Measurements from ENCODE around the gene HPCAL1. TPM values are rescaled to one million over a fixed set of nuclear protein-coding genes. Genes with fewer than 3 reads are reported as not detected.

The HPCAL1 gene
- total and polyA plus RNA-seq, 2 experiments from 2014 or later = 8.3 to 25.4 TPM

DNA sequence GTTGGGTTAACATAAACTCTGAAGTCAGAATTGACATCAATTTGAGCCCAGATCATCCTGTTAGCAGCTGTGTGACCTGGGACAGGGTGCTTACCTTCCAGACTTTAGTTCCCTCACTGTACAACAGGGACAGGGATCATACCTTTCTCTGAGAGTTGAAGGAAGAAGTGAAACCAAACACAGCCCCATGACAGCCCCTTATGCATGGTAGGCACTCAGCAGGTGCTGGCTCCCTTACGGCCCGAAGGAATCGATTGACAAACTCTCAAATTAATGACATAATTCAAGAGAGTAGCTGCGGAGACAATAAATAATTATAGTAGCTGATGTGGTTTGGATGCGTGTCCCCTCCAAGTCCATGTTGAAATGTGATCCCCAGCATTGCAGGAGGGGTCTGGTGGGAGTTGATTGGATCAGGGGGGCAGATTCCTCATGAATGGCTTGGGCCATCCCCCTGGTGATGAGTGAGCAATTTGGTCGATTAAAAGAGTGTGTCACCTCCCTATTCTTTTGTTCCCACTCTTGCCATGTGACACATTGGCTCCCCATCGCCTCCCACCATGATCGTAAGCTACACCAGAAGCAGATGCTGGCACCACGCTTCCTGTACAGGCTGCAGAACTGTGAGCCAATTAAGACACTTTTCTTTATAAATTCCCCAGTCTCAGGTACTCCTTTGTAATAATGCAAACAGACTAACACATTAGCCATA is 73.0 kb downstream of the HPCAL1 start:
- no peak overlapping the region; the same call in 2 of the 3 replicates for H3K4me3 Mint-ChIP-seq
- Histone ChIP-seq H3K79me2 (replicated peaks; ENCODE audit: insufficient read depth) (no peaks in the 10 kb centered on the region), H3K27ac (ENCODE audit: low read depth) (no peak overlapping the region; the same call in 1 of the 2 replicates), H3K4me3 (no peak overlapping the region), H3K36me3 (ENCODE audit: insufficient read depth) (no peaks in the 10 kb centered on the region), H3K4me2 (no peak overlapping the region), H2AFZ (no peak overlapping the region), H3K9me2 (ENCODE audit: insufficient read depth) (no peaks in the 10 kb centered on the region), H3K4me1 (ENCODE audit: insufficient read depth) (peaks cover 4% of the 10 kb centered on the region; the same call in 1 of the 2 replicates), H4K20me1 (replicated peaks; ENCODE audit: insufficient read depth) (no peaks in the 10 kb centered on the region), H3F3A (replicated peaks; ENCODE audit: low read depth) (no peaks in the 10 kb centered on the region), H3K27me3 (ENCODE audit: insufficient read depth) (no peaks in the 10 kb centered on the region)
- peaks cover 40% of the 10 kb centered on the region for H3K4me1 Mint-ChIP-seq
- H3K36me3 Mint-ChIP-seq (ENCODE audit: low read depth) = no peaks in the 10 kb centered on the region
- no peak for ATAC-seq
- H3K27me3 Mint-ChIP-seq (ENCODE audit: insufficient read depth, low read depth, poor library complexity) = peaks cover 7% of the 10 kb centered on the region
- no peak for TF ChIP-seq NANOG (IDR thresholded peaks at IDR 0.05; ENCODE audit: borderline replicate concordance)
- TF ChIP-seq, protein P1, sequence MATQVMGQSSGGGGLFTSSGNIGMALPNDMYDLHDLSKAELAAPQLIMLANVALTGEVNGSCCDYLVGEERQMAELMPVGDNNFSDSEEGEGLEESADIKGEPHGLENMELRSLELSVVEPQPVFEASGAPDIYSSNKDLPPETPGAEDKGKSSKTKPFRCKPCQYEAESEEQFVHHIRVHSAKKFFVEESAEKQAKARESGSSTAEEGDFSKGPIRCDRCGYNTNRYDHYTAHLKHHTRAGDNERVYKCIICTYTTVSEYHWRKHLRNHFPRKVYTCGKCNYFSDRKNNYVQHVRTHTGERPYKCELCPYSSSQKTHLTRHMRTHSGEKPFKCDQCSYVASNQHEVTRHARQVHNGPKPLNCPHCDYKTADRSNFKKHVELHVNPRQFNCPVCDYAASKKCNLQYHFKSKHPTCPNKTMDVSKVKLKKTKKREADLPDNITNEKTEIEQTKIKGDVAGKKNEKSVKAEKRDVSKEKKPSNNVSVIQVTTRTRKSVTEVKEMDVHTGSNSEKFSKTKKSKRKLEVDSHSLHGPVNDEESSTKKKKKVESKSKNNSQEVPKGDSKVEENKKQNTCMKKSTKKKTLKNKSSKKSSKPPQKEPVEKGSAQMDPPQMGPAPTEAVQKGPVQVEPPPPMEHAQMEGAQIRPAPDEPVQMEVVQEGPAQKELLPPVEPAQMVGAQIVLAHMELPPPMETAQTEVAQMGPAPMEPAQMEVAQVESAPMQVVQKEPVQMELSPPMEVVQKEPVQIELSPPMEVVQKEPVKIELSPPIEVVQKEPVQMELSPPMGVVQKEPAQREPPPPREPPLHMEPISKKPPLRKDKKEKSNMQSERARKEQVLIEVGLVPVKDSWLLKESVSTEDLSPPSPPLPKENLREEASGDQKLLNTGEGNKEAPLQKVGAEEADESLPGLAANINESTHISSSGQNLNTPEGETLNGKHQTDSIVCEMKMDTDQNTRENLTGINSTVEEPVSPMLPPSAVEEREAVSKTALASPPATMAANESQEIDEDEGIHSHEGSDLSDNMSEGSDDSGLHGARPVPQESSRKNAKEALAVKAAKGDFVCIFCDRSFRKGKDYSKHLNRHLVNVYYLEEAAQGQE (IDR thresholded peaks at IDR 0.05; ENCODE audit: unreplicated experiment) = no peak
- TF ChIP-seq ETS1 (IDR thresholded peaks at IDR 0.05) = no peak
- no peak for TF ChIP-seq ZNF331 (CRISPR knock-in tag; IDR thresholded peaks at IDR 0.05; ENCODE audit: low read depth)
- no peak for TF ChIP-seq EZH2phosphoT487 (IDR thresholded peaks at IDR 0.05; ENCODE audit: unreplicated experiment)
- TF ChIP-seq JUNB (IDR thresholded peaks at IDR 0.05; ENCODE audit: unreplicated experiment) = no peak
- no peak for TF ChIP-seq CREB1 (CRISPR knock-in tag; IDR thresholded peaks at IDR 0.05; ENCODE audit: low read depth)
- TF ChIP-seq, protein P2, sequence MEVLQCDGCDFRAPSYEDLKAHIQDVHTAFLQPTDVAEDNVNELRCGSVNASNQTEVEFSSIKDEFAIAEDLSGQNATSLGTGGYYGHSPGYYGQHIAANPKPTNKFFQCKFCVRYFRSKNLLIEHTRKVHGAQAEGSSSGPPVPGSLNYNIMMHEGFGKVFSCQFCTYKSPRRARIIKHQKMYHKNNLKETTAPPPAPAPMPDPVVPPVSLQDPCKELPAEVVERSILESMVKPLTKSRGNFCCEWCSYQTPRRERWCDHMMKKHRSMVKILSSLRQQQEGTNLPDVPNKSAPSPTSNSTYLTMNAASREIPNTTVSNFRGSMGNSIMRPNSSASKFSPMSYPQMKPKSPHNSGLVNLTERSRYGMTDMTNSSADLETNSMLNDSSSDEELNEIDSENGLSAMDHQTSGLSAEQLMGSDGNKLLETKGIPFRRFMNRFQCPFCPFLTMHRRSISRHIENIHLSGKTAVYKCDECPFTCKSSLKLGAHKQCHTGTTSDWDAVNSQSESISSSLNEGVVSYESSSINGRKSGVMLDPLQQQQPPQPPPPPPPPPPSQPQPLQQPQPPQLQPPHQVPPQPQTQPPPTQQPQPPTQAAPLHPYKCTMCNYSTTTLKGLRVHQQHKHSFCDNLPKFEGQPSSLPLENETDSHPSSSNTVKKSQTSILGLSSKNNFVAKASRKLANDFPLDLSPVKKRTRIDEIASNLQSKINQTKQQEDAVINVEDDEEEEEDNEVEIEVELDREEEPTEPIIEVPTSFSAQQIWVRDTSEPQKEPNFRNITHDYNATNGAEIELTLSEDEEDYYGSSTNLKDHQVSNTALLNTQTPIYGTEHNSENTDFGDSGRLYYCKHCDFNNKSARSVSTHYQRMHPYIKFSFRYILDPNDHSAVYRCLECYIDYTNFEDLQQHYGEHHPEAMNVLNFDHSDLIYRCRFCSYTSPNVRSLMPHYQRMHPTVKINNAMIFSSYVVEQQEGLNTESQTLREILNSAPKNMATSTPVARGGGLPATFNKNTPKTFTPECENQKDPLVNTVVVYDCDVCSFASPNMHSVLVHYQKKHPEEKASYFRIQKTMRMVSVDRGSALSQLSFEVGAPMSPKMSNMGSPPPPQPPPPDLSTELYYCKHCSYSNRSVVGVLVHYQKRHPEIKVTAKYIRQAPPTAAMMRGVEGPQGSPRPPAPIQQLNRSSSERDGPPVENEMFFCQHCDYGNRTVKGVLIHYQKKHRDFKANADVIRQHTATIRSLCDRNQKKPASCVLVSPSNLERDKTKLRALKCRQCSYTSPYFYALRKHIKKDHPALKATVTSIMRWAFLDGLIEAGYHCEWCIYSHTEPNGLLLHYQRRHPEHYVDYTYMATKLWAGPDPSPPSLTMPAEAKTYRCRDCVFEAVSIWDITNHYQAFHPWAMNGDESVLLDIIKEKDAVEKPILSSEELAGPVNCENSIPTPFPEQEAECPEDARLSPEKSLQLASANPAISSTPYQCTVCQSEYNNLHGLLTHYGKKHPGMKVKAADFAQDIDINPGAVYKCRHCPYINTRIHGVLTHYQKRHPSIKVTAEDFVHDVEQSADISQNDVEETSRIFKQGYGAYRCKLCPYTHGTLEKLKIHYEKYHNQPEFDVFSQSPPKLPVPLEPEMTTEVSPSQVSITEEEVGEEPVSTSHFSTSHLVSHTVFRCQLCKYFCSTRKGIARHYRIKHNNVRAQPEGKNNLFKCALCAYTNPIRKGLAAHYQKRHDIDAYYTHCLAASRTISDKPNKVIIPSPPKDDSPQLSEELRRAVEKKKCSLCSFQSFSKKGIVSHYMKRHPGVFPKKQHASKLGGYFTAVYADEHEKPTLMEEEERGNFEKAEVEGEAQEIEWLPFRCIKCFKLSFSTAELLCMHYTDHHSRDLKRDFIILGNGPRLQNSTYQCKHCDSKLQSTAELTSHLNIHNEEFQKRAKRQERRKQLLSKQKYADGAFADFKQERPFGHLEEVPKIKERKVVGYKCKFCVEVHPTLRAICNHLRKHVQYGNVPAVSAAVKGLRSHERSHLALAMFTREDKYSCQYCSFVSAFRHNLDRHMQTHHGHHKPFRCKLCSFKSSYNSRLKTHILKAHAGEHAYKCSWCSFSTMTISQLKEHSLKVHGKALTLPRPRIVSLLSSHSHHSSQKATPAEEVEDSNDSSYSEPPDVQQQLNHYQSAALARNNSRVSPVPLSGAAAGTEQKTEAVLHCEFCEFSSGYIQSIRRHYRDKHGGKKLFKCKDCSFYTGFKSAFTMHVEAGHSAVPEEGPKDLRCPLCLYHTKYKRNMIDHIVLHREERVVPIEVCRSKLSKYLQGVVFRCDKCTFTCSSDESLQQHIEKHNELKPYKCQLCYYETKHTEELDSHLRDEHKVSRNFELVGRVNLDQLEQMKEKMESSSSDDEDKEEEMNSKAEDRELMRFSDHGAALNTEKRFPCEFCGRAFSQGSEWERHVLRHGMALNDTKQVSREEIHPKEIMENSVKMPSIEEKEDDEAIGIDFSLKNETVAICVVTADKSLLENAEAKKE (CRISPR knock-in tag; IDR thresholded peaks at IDR 0.05) = no peak
- TF ChIP-seq ZNF114 (CRISPR knock-in tag; IDR thresholded peaks at IDR 0.05) = no peak
- TF ChIP-seq, protein P3, sequence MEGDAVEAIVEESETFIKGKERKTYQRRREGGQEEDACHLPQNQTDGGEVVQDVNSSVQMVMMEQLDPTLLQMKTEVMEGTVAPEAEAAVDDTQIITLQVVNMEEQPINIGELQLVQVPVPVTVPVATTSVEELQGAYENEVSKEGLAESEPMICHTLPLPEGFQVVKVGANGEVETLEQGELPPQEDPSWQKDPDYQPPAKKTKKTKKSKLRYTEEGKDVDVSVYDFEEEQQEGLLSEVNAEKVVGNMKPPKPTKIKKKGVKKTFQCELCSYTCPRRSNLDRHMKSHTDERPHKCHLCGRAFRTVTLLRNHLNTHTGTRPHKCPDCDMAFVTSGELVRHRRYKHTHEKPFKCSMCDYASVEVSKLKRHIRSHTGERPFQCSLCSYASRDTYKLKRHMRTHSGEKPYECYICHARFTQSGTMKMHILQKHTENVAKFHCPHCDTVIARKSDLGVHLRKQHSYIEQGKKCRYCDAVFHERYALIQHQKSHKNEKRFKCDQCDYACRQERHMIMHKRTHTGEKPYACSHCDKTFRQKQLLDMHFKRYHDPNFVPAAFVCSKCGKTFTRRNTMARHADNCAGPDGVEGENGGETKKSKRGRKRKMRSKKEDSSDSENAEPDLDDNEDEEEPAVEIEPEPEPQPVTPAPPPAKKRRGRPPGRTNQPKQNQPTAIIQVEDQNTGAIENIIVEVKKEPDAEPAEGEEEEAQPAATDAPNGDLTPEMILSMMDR (conservative IDR thresholded peaks at IDR 0.05; ENCODE audit: low read depth in 2 of 2) = no peak
- TF ChIP-seq EZH2 (IDR thresholded peaks at IDR 0.05; ENCODE audit: low read depth, unreplicated experiment) = no peak
- TF ChIP-seq POLR2AphosphoS5 (IDR thresholded peaks at IDR 0.05; ENCODE audit: low read depth) = no peak
- no peak for TF ChIP-seq STAT1 (IDR thresholded peaks at IDR 0.05; ENCODE audit: unreplicated experiment)
- no peak for DNase-seq (ENCODE audit: low spot score)
- no peaks in the 10 kb centered on the region for H3K9me3 Mint-ChIP-seq
- peak overlapping the region; percentile 50; the same call in 1 of the 2 replicates for H3K27ac Mint-ChIP-seq

Data from GM23338 (cell line).